ENCODE data around the gene RNF111.

GRCh38 chr15:59133929-59134427, 146.5 kb downstream of the RNF111 start:
- TF ChIP-seq, protein P1, sequence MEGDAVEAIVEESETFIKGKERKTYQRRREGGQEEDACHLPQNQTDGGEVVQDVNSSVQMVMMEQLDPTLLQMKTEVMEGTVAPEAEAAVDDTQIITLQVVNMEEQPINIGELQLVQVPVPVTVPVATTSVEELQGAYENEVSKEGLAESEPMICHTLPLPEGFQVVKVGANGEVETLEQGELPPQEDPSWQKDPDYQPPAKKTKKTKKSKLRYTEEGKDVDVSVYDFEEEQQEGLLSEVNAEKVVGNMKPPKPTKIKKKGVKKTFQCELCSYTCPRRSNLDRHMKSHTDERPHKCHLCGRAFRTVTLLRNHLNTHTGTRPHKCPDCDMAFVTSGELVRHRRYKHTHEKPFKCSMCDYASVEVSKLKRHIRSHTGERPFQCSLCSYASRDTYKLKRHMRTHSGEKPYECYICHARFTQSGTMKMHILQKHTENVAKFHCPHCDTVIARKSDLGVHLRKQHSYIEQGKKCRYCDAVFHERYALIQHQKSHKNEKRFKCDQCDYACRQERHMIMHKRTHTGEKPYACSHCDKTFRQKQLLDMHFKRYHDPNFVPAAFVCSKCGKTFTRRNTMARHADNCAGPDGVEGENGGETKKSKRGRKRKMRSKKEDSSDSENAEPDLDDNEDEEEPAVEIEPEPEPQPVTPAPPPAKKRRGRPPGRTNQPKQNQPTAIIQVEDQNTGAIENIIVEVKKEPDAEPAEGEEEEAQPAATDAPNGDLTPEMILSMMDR (conservative IDR thresholded peaks at IDR 0.05; ENCODE audit: low read depth in 2 of 2) = no peak
- TF ChIP-seq POLR2AphosphoS5 (IDR thresholded peaks at IDR 0.05; ENCODE audit: low read depth) = no peak
- TF ChIP-seq CREB1 (CRISPR knock-in tag; IDR thresholded peaks at IDR 0.05; ENCODE audit: low read depth) = no peak
- no peak for TF ChIP-seq EZH2phosphoT487 (IDR thresholded peaks at IDR 0.05; ENCODE audit: unreplicated experiment)
- TF ChIP-seq NANOG (IDR thresholded peaks at IDR 0.05; ENCODE audit: borderline replicate concordance) = no peak
- TF ChIP-seq EZH2 (IDR thresholded peaks at IDR 0.05; ENCODE audit: low read depth, unreplicated experiment) = no peak
- TF ChIP-seq, protein P2, sequence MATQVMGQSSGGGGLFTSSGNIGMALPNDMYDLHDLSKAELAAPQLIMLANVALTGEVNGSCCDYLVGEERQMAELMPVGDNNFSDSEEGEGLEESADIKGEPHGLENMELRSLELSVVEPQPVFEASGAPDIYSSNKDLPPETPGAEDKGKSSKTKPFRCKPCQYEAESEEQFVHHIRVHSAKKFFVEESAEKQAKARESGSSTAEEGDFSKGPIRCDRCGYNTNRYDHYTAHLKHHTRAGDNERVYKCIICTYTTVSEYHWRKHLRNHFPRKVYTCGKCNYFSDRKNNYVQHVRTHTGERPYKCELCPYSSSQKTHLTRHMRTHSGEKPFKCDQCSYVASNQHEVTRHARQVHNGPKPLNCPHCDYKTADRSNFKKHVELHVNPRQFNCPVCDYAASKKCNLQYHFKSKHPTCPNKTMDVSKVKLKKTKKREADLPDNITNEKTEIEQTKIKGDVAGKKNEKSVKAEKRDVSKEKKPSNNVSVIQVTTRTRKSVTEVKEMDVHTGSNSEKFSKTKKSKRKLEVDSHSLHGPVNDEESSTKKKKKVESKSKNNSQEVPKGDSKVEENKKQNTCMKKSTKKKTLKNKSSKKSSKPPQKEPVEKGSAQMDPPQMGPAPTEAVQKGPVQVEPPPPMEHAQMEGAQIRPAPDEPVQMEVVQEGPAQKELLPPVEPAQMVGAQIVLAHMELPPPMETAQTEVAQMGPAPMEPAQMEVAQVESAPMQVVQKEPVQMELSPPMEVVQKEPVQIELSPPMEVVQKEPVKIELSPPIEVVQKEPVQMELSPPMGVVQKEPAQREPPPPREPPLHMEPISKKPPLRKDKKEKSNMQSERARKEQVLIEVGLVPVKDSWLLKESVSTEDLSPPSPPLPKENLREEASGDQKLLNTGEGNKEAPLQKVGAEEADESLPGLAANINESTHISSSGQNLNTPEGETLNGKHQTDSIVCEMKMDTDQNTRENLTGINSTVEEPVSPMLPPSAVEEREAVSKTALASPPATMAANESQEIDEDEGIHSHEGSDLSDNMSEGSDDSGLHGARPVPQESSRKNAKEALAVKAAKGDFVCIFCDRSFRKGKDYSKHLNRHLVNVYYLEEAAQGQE (IDR thresholded peaks at IDR 0.05; ENCODE audit: unreplicated experiment) = no peak

Measured in GM23338 (cell line).